ENCODE results near the gene NRROS. TPM values are rescaled to one million over a fixed set of nuclear protein-coding genes. Genes with fewer than 3 reads are reported as not detected.

The NRROS gene
- under 0.01 TPM in 1 of 2 replicates, not detected in the other for total RNA-seq (2012; rRNA removed)
- polyA plus RNA-seq (2012; rRNA removed) = 0.10 and 0.16 TPM in 2 replicates
- polyA plus RNA-seq (2012; cell fraction: cytosol; rRNA removed) = 0.04 and 0.15 TPM in 2 replicates
- polyA plus RNA-seq (2012; cell fraction: nucleus; rRNA removed; ENCODE audit: low replicate concordance) = 0.07 and 0.22 TPM in 2 replicates
- Bru-seq, nascent RNA = percentile 15 among the genes with signal in this experiment
- percentile 12 among the genes with signal in this experiment for BruChase-seq, experiment 1, labeled RNA remaining after a 6-hour chase
- percentile 12 among the genes with signal in this experiment for BruChase-seq, experiment 2, labeled RNA remaining after a 2-hour chase
- long read RNA-seq = 0 reads

DNA sequence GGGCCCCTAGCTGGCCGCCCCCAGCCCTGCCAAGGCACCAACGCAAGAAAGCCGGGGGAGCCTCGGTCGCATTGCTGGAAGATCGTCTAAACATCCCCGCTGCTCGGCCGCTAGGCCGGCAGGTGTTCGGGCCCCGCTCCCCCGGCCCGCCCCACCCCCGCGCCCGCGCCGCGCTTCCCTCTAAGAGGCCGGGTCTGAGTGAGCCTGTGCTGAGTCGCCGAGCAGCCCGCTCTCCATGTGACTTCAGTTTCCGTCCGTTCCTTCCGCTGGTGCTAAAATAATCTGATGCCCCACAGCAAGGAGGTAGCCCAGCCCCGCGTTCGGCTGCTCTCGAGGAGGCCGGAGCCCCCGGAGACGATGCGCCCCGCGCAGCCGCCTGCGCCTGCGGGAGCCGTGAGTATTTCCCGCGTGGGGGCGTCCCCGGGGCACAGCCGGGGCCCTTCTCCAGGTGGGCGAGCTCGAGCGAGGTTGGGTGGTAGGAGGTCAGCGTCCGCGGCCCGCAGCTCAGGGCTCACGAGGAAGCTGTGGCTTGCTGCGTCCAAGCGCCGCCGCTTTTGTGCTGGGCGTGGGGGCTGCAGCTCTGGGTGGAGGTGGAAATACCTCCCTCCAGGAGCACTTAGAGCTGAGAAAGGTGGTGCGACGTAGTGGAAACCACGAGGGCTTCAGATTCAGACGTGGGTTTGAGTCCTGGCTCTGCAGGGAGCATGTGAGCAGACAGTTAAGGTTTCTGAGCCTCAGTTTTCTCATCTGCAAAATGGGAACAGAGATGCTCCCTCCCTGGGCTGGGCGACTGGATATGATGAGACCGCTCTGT, at the start of gene NRROS:
TSS of gene NRROS (plus strand) at position 212 of the 814 bp plus-strand sequence. CDS start 14,846 bp downstream, outside the sequence.
- POLR2A ChIA-PET (ENCODE audit: unreplicated experiment) = no interaction called here
- H3K36me3 ChIP-seq (ENCODE audit: control insufficient read depth, insufficient read depth, low read length) = no peaks in the 10 kb centered on the region
- H3K9me3 ChIP-seq (ENCODE audit: control insufficient read depth, insufficient read depth, low read length) = no peaks in the 10 kb centered on the region
- H2BK5ac ChIP-seq (ENCODE audit: low read depth, low read length, poor library complexity, severe bottlenecking) = no peak within 1 kb of the TSS
- H2AFZ ChIP-seq (replicated peaks; ENCODE audit: low read length, poor library complexity) = peak within 1 kb of the TSS; percentile 85
- dilution Hi-C loops (cut with HindIII; ENCODE audit: low sequenced_read_pairs, unreplicated experiment) = no loop called here
- peak within 1 kb of the TSS; percentile 64 for H3K4me2 ChIP-seq (ENCODE audit: low read depth, low read length)
- H3K4me3 ChIP-seq (ENCODE audit: insufficient read depth, low read depth, low read length) = peak within 1 kb of the TSS; percentile 26
- TF ChIP-seq CEBPB (IDR thresholded peaks at IDR 0.05; ENCODE audit: low read depth, low read length) (no peak), USF2 (IDR thresholded peaks at IDR 0.05; ENCODE audit: low read depth, low read length) (0 out of 2 replicates have a peak, but pooled peaks have one; percentile 43)
- in situ Hi-C loops (cut with MboI; ENCODE audit: low sequenced_read_pairs) = no loop called here
- no TSS peak for BruUV-seq (replicated peaks)
- no peaks in the 10 kb centered on the region for H3K79me1 ChIP-seq (ENCODE audit: low read depth in 1 of 2, low read length in 2 of 2)
- H4K20me1 ChIP-seq (ENCODE audit: insufficient read depth, low read length) = no peaks in the 10 kb centered on the region
- no peak within 1 kb of the TSS for H3K4ac ChIP-seq (ENCODE audit: low read depth, low read length)
- no peak within 1 kb of the TSS for H2AK5ac ChIP-seq (ENCODE audit: low read depth, low read length)
- CTCF ChIA-PET = no interaction called here
- H3K23ac ChIP-seq (ENCODE audit: low read depth, low read length) = no peak within 1 kb of the TSS
- DNase-seq (peak; percentile 38), ATAC-seq (ENCODE audit: low read depth) (peak; percentile 92)
- no peak within 1 kb of the TSS for H3K9ac ChIP-seq (ENCODE audit: low read depth, low read length)
- no peak within 1 kb of the TSS for H4K91ac ChIP-seq (ENCODE audit: insufficient read depth, low read depth, low read length)
- peak within 1 kb of the TSS; percentile 60 for H2AK9ac ChIP-seq (replicated peaks; ENCODE audit: low read depth, low read length, poor library complexity)
- no peak within 1 kb of the TSS for H2BK15ac ChIP-seq (ENCODE audit: low read depth, low read length)
- peaks cover 57% of the 10 kb centered on the region for H3K27me3 ChIP-seq (ENCODE audit: control insufficient read depth, insufficient read depth, low read length)
- no peak within 1 kb of the TSS for H3K27ac ChIP-seq (ENCODE audit: insufficient read depth, low read length)
- no peaks in the 10 kb centered on the region for H3K9me1 ChIP-seq (ENCODE audit: insufficient read depth, low read length)
- no peak within 1 kb of the TSS; the same call in 1 of the 2 replicates for H4K5ac ChIP-seq (ENCODE audit: low read depth, low read length)
- no peak within 1 kb of the TSS for H2BK20ac ChIP-seq (ENCODE audit: low read depth, low read length)
- H3K56ac ChIP-seq (ENCODE audit: extremely low read depth, insufficient read depth, low read length) = no peak within 1 kb of the TSS
- no peak within 1 kb of the TSS for H4K8ac ChIP-seq (ENCODE audit: low read depth in 2 of 2, low read length in 2 of 2)
- no peak within 1 kb of the TSS for H2BK120ac ChIP-seq (ENCODE audit: low read depth, low read length)
- no peak within 1 kb of the TSS for H3K14ac ChIP-seq (replicated peaks; ENCODE audit: low read depth, low read length)
- 3% methylated on average over 28 of the region's 65 CpGs; no CpG with 5 or more reads in 1 of the 2 experiments for WGBS, 2 experiments (ENCODE audit: extremely low coverage in 2 of 2, insufficient read length in 1 of 2)
- intact Hi-C loops (cut with micrococcal nuclease) = no loop called here
- H3K18ac ChIP-seq (ENCODE audit: low read depth, low read length) = no peak within 1 kb of the TSS
- 0 out of 2 replicates have a peak, but pooled peaks cover 2% of the 10 kb centered on the region for H3K4me1 ChIP-seq (ENCODE audit: control insufficient read depth, insufficient read depth, low read length)

Measured in IMR-90 (cell line).